Measurements from ENCODE around the gene MRPS25. TPM values are rescaled to one million over a fixed set of nuclear protein-coding genes. Genes with fewer than 3 reads are reported as not detected.

MRPS25 gene
- polyA plus RNA-seq, 1 experiment: 17.0 TPM

- H3K27me3 ChIP-seq (ENCODE audit: control insufficient read depth, insufficient read depth, low read length): no peaks in the 10 kb centered on the region
- no peak for DNase-seq (ENCODE audit: low read depth)
- no peak overlapping the region for H3K4me3 ChIP-seq (ENCODE audit: low read depth, low read length)
- ChIA-PET CTCF (interaction anchor here (0.9 to 1.0 kb wide), 2 partner anchors 12 to 108 kb away, joined by 3 read pairs; no protein-coding TSS in a partner anchor), POLR2A (no interaction called here)
- H3K36me3 ChIP-seq (ENCODE audit: control insufficient read depth, insufficient read depth, low read length): peaks cover 13% of the 10 kb centered on the region
- TF ChIP-seq CTCF (IDR thresholded peaks at IDR 0.05; ENCODE audit: insufficient read depth, low read depth, low read length): no peak
Observed at GRCh38 chr3:15094187-15094875, 29.2 kb upstream of the MRPS25 start.

DNA sequence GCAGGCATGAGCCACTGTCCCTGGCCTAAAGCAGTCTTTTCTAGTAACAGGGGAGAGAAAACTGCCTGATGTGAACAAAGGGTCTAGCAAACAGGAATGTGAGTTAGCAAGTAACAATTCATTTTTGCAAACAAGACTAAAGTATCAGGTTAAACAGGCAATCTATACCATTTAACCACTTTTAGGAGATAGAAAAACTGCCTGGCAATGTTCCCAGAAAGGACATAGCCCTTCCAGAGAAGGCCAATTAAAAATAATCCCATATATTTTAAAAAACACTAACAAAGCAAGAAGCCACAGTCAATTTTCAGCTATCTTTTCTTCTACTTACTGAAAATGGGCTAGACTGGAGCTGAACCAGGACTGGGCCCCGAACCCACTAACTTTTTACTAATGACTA lies 27.6 kb upstream of the MRPS25 start:
- Histone ChIP-seq H3K4me3 (ENCODE audit: low read depth, low read length) (no peak overlapping the region), H3K36me3 (ENCODE audit: control insufficient read depth, insufficient read depth, low read length) (peaks cover 13% of the 10 kb centered on the region), H3K27me3 (ENCODE audit: control insufficient read depth, insufficient read depth, low read length) (no peaks in the 10 kb centered on the region)
- ChIA-PET CTCF (interaction anchor here (1.4 kb wide), 1 partner anchor 15 kb away, joined by 6 read pairs; no protein-coding TSS in a partner anchor), POLR2A (no interaction called here)
- TF ChIP-seq CTCF (IDR thresholded peaks at IDR 0.05; ENCODE audit: insufficient read depth, low read depth, low read length): no peak
- DNase-seq (ENCODE audit: low read depth): no peak

GRCh38 chr3:15091575-15091974 lies 26.5 kb upstream of the MRPS25 start:
- ChIA-PET POLR2A (no interaction called here), CTCF (interaction anchor here (1.4 kb wide), 1 partner anchor 17 kb away, joined by 6 read pairs; no protein-coding TSS in a partner anchor)
- peaks cover 13% of the 10 kb centered on the region for H3K36me3 ChIP-seq (ENCODE audit: control insufficient read depth, insufficient read depth, low read length)
- no peak for DNase-seq (ENCODE audit: low read depth)
- no peaks in the 10 kb centered on the region for H3K27me3 ChIP-seq (ENCODE audit: control insufficient read depth, insufficient read depth, low read length)
- TF ChIP-seq CTCF (IDR thresholded peaks at IDR 0.05; ENCODE audit: insufficient read depth, low read depth, low read length): no peak
- H3K4me3 ChIP-seq (ENCODE audit: low read depth, low read length): no peak overlapping the region

DNA sequence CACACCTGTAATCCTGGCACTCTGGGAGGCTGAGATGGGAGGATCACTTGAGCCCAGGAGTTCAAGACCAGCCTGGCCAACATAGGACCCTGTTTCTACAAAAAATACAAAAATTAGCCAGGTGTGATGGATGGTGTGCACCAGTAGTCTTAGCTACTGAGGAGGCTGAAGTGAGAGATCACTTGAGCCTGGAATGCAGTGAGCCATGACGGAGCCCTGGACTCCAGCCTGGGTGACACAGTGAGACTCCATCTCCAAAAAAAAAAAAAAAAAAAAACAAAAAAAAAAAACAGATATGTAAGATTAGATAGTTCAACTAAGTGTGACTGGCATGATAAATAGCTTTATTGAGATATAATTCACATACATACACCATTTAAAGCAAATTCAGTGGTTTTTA lies 24.1 kb upstream of the MRPS25 start:
- Histone ChIP-seq H3K4me3 (ENCODE audit: low read depth, low read length) (no peak overlapping the region), H3K36me3 (ENCODE audit: control insufficient read depth, insufficient read depth, low read length) (peaks cover 16% of the 10 kb centered on the region), H3K27me3 (ENCODE audit: control insufficient read depth, insufficient read depth, low read length) (no peaks in the 10 kb centered on the region)
- ChIA-PET CTCF (interaction anchor here (1.1 kb wide), 2 partner anchors 9 to 19 kb away, joined by 3 read pairs; no protein-coding TSS in a partner anchor), POLR2A (no interaction called here)
- TF ChIP-seq CTCF (IDR thresholded peaks at IDR 0.05; ENCODE audit: insufficient read depth, low read depth, low read length): no peak
- no peak for DNase-seq (ENCODE audit: low read depth)

DNA sequence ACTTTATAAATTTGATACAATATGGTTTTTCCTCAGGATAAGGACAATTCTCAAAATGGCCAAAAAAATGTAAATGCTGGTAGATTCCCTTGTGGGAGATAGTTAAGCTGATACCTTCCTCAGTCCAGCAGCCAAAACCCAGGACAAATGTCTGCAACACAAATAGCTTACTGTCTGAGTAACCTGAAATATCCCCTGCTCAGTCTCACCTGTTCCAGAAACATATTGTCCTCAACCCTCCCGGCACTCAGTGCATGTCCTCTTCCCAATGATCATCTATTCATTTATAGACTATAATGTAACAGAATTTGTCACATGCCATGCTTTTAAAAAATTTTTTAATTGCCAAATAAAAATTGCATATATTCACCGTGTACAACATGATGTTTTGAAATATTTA lies 21.6 kb upstream of the MRPS25 start:
- no peak overlapping the region for H3K4me3 ChIP-seq (ENCODE audit: low read depth, low read length)
- no peak for DNase-seq (ENCODE audit: low read depth)
- POLR2A ChIA-PET: no interaction called here
- no peak for TF ChIP-seq CTCF (IDR thresholded peaks at IDR 0.05; ENCODE audit: insufficient read depth, low read depth, low read length)
- H3K27me3 ChIP-seq (ENCODE audit: control insufficient read depth, insufficient read depth, low read length): no peaks in the 10 kb centered on the region
- CTCF ChIA-PET: no interaction called here
- peaks cover 30% of the 10 kb centered on the region for H3K36me3 ChIP-seq (ENCODE audit: control insufficient read depth, insufficient read depth, low read length)

All from BJ (cell line).